ENCODE data around the gene BACH2.
"Not testable (repeated sequence)": the region's sequence is repeated elsewhere in the genome, so short reads cannot be mapped to it uniquely, and the experiment has no call there.

The BACH2 gene

DNA sequence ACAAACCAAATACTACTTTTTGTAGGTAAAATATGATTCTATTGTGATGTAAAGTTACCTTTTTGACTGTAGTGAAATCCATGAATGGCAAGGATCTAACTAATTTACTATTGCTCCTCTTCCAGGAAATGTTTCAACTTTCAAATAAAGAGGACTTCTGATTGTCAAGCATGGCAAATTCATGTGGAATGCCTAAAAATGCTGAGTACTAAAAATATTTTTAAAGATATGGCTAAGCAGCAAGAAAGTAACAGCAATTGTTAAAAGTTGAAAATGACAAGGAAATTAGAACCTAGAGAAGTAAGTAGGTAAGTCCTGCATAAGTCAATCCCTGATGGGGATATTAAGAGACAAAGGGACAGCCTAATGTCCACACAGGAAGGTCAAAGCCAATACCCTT is 126.0 kb downstream of the BACH2 start:
- no peak for DNase-seq (ENCODE audit: low spot score)
- in situ Hi-C loops (cut with MboI; ENCODE audit: low pct_unique_long_range_greater_than_20kb, low sequenced_read_pairs, unreplicated experiment), result no loop called here
- TF ChIP-seq, protein P1, sequence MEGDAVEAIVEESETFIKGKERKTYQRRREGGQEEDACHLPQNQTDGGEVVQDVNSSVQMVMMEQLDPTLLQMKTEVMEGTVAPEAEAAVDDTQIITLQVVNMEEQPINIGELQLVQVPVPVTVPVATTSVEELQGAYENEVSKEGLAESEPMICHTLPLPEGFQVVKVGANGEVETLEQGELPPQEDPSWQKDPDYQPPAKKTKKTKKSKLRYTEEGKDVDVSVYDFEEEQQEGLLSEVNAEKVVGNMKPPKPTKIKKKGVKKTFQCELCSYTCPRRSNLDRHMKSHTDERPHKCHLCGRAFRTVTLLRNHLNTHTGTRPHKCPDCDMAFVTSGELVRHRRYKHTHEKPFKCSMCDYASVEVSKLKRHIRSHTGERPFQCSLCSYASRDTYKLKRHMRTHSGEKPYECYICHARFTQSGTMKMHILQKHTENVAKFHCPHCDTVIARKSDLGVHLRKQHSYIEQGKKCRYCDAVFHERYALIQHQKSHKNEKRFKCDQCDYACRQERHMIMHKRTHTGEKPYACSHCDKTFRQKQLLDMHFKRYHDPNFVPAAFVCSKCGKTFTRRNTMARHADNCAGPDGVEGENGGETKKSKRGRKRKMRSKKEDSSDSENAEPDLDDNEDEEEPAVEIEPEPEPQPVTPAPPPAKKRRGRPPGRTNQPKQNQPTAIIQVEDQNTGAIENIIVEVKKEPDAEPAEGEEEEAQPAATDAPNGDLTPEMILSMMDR (IDR thresholded peaks at IDR 0.05; ENCODE audit: extremely low read depth, insufficient read depth, missing control alignments), result no peak

- TF ChIP-seq, protein P1 (IDR thresholded peaks at IDR 0.05; ENCODE audit: extremely low read depth, insufficient read depth, missing control alignments), result no peak
- in situ Hi-C loops (cut with MboI; ENCODE audit: low pct_unique_long_range_greater_than_20kb, low sequenced_read_pairs, unreplicated experiment), result no loop called here
- no peak for DNase-seq (ENCODE audit: low spot score)
Measured at GRCh38 chr6:90169374-90169773, 127.3 kb downstream of the BACH2 start.

DNA sequence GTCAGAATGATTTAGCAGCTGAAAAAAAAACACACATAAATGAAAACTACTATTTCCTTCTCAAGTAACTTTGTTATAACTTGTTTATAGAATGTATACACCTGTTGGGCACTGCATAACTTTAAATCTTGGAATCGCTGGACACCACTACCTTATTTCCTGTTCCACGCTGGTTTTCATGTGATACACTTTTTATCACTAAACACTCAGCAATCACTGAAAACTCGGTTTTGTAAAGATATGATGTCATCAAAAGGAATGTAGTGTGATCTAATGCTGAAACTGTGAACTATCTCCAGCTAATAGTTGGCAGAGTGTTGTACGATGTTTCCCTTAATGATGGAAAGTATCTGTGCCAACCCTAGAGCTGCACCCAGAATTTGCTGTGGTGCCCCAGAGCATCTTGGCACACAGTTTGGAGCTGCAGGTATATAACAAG is 127.9 kb downstream of the BACH2 start:
- in situ Hi-C loops (cut with MboI; ENCODE audit: low pct_unique_long_range_greater_than_20kb, low sequenced_read_pairs, unreplicated experiment), result no loop called here
- TF ChIP-seq, protein P1 (IDR thresholded peaks at IDR 0.05; ENCODE audit: extremely low read depth, insufficient read depth, missing control alignments), result no peak
- no peak for DNase-seq (ENCODE audit: low spot score)

- no peak for DNase-seq (ENCODE audit: low spot score)
- TF ChIP-seq, protein P1 (IDR thresholded peaks at IDR 0.05; ENCODE audit: extremely low read depth, insufficient read depth, missing control alignments), result no peak
- in situ Hi-C loops (cut with MboI; ENCODE audit: low pct_unique_long_range_greater_than_20kb, low sequenced_read_pairs, unreplicated experiment), result no loop called here
Measured at GRCh38 chr6:90167514-90168379, 128.9 kb downstream of the BACH2 start.

GRCh38 chr6:90166155-90166924 is 130.3 kb downstream of the BACH2 start:
- in situ Hi-C loops (cut with MboI; ENCODE audit: low pct_unique_long_range_greater_than_20kb, low sequenced_read_pairs, unreplicated experiment); DNase-seq (ENCODE audit: low spot score): not testable (repeated sequence)

- TF ChIP-seq, protein P1 (IDR thresholded peaks at IDR 0.05; ENCODE audit: extremely low read depth, insufficient read depth, missing control alignments), result no peak
- in situ Hi-C loops (cut with MboI; ENCODE audit: low pct_unique_long_range_greater_than_20kb, low sequenced_read_pairs, unreplicated experiment), result no loop called here
- DNase-seq (ENCODE audit: low spot score), result no peak
Measured at GRCh38 chr6:90162648-90163387, 133.8 kb downstream of the BACH2 start.

Measured in GM13977 (cell line).